Skeletal muscle cell (primary cell): ENCODE measurements around the gene SLC13A3.

Source experiments
- DNase-seq: peaks from one replicate; pipeline ENCODE4 v3.0.0-alpha.2; 2010; ENCODE audit warnings: low read depth
- H3K4me3 ChIP-seq: 2 replicates; pipeline ENCODE4 v1.5.1; 2011; ENCODE audit warnings: low read depth, mild to moderate bottlenecking, control low read depth, low read length, moderate library complexity

Gene SLC13A3

DNA sequence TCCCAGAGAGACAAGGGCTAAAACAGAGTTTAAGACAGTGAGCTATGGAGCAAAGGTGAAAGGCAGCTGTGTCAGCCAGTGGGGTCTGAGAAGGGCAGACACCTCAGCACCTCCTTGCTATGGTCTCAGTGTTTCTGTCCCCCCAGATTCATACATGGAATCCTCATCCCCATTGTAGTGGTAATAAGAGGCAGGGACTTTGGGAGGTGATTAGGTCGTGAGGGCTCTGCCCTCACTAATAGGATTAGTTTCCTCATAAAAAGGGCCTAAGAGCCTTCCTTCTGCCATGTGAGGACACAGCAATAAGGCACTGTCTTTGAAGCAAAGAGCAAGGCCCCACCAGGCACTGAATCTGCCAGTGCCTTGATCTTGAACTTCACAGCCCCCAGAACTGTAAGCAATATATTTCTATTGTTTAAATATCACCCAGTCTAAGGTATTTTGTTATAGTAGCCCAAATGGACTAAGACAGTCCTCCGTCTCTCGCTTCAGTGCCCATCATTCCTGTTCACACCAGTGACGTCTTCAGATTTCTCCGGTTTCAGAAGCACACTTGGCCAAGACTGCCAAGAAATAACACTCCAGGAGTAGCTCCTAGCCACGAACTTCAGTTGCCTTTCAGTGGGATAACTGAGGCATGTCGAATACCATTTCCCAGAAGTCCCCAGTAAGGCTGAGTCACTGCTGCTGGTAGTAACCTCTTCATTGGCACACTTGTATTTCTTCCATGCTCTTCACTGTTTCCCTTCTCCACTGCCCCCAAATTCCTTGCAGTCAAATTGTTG is 32.8 kb downstream of the SLC13A3 start:
- no peak overlapping the region for H3K4me3 ChIP-seq
- DNase-seq: no peak

- no peak for DNase-seq
- H3K4me3 ChIP-seq: no peak overlapping the region
Measured at GRCh38 chr20:46614503-46614902, 36.8 kb downstream of the SLC13A3 start.

- DNase-seq: no peak
- H3K4me3 ChIP-seq: no peak overlapping the region
Measured at GRCh38 chr20:46610145-46610544, 41.1 kb downstream of the SLC13A3 start.

DNA sequence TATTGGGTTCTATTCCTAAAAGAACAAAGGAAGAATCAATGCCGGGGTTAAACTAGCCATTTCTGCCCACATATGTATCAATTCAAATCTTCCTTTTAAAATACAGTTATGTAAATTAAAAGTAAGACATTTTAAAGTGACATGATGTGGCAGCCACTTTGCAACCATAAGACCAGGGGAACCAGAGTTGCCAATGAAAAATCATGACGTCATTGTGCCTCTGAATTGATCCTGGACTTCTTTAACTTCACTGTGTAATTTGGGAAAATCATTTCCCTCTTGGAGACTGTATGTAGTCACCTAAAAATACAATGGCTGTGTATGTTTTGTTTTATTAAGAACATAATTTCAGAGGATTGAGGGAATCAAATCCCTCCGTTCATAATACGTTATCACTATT is 42.2 kb downstream of the SLC13A3 start:
- DNase-seq: no peak
- no peak overlapping the region for H3K4me3 ChIP-seq

DNA sequence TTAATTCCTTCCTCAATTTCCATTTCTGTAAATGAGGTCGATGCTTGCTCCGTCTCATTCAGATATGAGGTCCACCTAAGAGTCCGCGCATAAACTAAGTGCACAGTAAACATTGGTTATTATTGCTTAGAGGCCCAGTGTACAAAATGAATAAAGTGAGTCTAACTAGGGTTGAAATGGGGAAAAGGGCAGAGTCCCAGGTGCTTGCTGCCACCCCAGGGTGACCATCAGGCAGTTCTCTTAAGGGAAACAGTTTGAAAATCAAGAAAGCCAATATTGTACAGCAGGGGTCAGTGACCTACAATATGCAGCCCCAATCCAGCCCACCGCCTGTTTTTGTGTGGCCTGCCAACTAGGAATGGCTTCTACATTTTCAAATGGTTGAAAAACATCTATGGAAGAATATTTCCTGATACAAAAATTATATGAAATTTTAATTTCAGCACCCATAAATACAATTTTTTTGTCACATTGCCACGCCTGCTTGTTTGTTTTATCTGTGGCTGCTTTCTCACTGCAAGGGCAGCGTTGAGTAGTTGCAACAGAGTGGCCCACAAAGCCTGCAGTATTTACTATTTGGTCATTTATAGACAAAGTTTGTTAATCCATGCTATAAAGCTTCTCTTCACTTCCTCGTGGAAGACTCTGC is 43.3 kb downstream of the SLC13A3 start:
- DNase-seq: no peak
- no peak overlapping the region for H3K4me3 ChIP-seq

DNA sequence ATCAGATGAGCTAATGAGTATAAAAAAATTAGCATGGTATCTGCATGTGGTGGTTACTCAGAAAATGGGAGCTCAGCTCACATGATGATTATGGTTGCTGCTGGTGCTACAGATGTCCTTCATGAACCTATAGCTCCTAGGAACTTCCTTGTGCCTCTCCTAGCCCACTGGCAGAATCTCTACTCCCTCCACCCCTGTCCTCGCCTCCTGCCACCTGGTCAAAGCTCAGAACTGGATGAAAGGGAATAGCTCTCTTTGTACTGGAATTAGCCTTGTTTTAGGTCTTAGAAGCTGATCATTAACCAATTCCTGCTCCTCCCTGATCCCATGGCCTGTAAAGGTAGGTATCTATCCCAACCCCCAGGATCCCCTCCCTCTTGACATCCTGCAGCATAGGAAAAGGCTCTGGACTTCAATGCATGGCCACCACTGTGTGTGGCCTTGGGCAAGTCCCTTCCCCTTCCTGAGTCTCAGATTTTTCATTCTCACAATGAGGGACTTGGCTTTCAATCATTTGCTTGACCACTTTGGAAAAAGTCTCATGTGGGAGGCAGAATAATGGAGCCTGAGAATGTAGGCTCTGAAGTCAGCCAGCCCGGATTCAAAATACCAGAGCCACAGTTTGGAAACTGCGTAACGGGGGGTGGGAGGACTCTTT is 43.9 kb downstream of the SLC13A3 start:
- DNase-seq: no peak
- no peak overlapping the region for H3K4me3 ChIP-seq

GRCh38 chr20:46606817-46607190 is 44.5 kb downstream of the SLC13A3 start:
- no peak overlapping the region for H3K4me3 ChIP-seq
- no peak for DNase-seq

DNA sequence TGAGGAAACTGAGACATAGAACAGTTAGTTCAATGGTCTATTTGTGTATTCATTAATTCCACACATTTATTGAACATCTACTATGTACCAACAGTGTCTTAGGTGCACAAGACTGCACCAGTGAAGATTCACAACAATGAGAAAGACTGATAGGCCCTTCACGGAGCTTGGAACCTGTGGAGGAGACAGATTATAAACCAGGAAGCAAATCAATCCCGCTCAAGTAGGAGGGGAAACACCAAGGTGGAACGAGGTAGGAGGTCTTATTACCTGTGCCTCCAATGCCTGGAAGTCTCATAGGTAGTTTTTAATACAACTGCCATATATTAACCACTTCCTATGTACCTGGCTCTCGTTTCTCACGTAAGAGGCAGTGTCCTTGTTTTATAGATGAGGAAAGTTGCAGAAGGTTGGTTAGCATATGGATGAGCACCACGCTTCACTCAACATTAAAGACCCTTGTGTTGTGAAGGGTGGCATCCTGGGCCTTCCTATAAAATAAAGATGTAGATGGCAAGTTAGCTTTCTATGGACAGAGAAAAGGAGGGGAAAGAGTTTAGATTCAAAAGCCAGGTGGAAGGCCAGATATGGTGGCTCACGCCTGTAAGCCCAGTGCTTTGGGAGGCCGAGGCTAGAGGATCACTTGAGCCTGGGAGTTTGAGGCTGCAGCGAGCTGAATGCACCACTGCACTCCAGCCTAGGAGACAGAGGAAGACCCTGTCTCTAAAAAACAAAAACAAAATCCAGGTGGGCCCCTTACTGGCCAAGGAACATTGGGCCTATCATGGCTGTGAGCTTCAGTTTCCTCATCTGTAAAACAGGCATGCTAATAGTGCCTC is 45.1 kb downstream of the SLC13A3 start:
- no peak for DNase-seq
- H3K4me3 ChIP-seq: no peak overlapping the region

DNA sequence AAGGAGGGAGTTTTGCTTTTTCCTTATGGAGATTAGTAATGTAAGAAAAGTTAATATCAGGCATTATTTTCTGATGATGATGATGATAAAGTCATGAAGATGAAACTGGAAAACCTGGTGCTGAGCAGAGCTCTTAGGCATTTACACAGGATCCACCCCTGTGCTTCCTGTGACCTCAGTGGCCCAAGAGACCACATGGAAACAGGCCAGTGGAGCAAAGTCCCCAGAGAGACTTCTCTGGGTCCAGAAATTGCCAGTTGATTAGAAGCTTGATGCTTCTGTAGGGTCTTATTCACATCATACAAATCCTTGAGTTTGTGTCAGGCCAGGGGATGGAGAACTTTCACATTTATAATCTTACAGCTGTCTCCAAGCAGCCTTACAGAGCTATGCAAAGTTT is 46.1 kb downstream of the SLC13A3 start:
- H3K4me3 ChIP-seq: no peak overlapping the region
- no peak for DNase-seq

- DNase-seq: no peak
- H3K4me3 ChIP-seq: no peak overlapping the region
Measured at GRCh38 chr20:46604551-46605133, 46.6 kb downstream of the SLC13A3 start.

DNA sequence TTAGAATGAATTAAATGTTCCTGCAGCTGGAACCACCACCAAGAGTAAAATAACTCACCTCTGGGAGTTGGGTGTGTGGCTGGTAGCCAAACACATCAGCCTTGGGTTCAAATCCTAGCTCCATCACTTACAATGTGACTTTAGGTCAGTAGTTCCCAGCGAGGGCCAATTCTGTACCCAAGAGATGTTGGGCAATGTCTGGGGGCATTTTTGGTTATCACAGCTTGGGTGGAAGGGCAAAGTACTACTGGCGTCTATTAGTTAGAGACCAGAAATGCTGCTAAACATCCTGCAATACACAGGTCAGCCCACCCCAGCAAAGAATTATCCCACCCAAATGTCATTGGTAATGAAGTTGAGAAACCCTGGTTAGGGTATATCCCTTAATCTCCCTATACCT is 48.8 kb downstream of the SLC13A3 start:
- DNase-seq: no peak
- H3K4me3 ChIP-seq: no peak overlapping the region

- no peak for DNase-seq
- no peak overlapping the region for H3K4me3 ChIP-seq
Measured at GRCh38 chr20:46601603-46602122, 49.6 kb downstream of the SLC13A3 start.

DNA sequence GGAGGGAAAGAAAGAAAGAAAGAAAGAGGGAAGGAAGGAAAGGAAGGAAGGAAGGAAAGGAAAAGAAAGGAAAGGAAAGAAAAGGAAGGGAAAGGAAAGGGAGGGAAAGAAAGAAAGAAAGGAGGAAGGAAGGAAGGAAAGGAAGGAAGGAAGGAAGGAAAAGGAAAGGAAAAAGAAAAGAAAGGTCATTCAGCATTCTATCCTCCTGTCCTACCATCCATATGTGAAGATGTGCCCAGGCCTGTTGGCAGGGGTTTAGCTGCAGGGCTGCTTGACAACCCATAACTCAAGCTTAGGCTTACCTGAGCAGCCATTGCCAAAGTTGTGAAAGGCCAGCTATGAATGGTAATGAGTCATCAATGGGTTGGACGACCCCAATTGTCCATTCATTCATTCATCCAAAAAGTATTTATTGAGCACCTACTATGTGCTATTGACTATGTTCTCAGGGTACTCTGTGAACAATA is 50.9 kb downstream of the SLC13A3 start:
- H3K4me3 ChIP-seq: no peak overlapping the region
- DNase-seq: no peak

DNA sequence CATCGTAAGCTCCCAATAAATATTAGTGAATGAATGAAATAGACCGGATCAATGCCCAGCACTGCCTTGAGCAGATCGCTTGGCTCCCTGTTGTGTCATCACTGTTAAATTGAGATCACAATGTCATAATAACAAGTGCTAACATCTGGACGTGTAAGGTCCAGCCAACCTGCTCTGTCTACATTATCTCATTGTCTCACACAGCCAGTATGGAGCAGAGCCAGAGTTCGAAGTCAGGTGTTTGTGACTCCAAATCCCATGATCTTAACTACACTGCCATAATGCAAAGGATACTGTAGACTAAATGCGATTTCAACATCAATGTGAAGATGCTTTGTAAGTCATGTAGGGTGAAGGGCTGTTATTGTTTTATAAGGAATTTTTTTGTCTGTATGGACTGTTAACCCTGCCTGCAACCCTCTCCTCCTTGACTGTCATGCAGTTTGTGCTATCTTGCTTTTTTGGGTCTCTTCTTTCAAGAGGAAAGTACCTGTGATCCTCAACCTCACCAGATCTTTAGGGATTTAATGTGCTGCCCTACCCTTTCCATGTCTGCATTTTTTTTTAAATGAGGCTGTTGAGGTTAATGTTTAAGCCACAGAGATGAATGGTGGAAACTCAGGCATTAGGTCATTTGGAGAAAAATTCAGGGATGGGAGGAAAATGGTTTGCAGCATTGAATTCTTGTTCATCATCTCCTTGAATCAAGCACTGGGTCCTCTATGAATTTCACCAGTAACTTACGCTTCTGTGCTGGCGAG is 51.9 kb downstream of the SLC13A3 start:
- DNase-seq: no peak
- no peak overlapping the region for H3K4me3 ChIP-seq

- DNase-seq: no peak
- no peak overlapping the region for H3K4me3 ChIP-seq
Measured at GRCh38 chr20:46595933-46596332, 55.3 kb downstream of the SLC13A3 start.

- DNase-seq: no peak
- no peak overlapping the region for H3K4me3 ChIP-seq
Measured at GRCh38 chr20:46594725-46595124, 56.5 kb downstream of the SLC13A3 start.

DNA sequence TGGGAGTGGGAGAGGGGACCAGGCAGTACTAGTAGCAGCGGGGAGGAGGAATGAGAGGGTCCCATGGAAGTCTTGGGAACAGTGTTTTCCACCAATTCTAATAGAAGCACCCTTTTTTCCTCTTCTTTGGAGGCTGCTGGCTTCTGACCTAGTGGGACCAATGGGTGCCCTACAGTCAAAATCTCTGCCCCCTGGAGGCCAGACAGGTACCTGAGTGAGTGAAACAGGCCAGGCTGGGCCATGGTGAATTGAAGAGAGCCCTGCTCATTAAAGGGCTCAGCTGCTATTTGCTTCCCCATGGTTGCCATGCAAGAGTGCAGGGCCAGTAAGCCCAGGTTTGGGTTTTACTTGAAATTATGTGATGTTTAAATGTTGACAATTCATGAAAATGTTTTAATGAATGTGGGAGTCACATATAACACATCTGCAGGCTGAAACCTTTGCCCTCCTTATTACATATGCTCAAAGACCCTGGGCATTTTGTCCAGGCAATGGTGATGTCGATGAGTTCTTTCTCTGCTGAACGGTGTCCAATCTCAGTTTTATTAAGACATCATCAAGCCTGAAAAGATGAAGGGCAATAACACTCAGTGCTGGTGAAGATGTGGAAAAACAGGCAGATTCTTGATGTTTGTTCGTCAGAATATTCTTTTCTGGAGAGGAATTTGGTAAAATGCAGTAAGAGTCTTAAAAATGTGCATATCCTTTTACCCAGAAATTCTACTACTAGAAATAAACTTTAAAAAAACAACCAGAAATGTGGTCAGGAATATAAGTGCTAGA is 58.5 kb downstream of the SLC13A3 start:
- no peak overlapping the region for H3K4me3 ChIP-seq
- DNase-seq: no peak

- no peak overlapping the region for H3K4me3 ChIP-seq
- no peak for DNase-seq
Measured at GRCh38 chr20:46590443-46590842, 60.8 kb downstream of the SLC13A3 start.
